Liver (tissue), 9 donors: Measurements from ENCODE around the gene PLCB4. TPM values are rescaled to one million over a fixed set of nuclear protein-coding genes. Genes with fewer than 3 reads are reported as not detected.

Experiments used
- DNase-seq: peaks from one replicate; pipeline ENCODE4 v3.0.0-alpha.2; 2017; ENCODE audit warnings: low spot score
- H3K27ac ChIP-seq, 2 donors: one replicate each; pipeline ENCODE4 v1.7.0; 2013; ENCODE audit warnings: inconsistent platforms in 2 of 2, low read length in 2 of 2, control low read depth in 1 of 2, low read depth in 1 of 2, mild to moderate bottlenecking in 1 of 2
- H3K27me3 ChIP-seq, 4 donors: one replicate each; pipeline versions ENCODE4 v1.6.1 to v1.7.0; 2013; ENCODE audit warnings: low read length in 3 of 4, inconsistent platforms in 1 of 4, mild to moderate bottlenecking in 1 of 4, moderate library complexity in 1 of 4; ENCODE audit not compliant: control insufficient read depth in 4 of 4, insufficient read depth in 4 of 4
- H3K36me3 ChIP-seq, 4 donors: one replicate each; pipeline versions ENCODE4 v1.6.1 to v1.7.0; 2013; ENCODE audit warnings: low read length in 3 of 4, mild to moderate bottlenecking in 3 of 4, low read depth in 1 of 4, moderate library complexity in 1 of 4; ENCODE audit not compliant: control insufficient read depth in 4 of 4, insufficient read depth in 3 of 4
- H3K4me1 ChIP-seq, 4 donors: one replicate each; pipeline versions ENCODE4 v1.6.1 to v1.7.0; 2013; ENCODE audit warnings: low read length in 3 of 4, mild to moderate bottlenecking in 3 of 4, moderate library complexity in 1 of 4; ENCODE audit not compliant: control insufficient read depth in 4 of 4, insufficient read depth in 4 of 4
- H3K4me3 ChIP-seq, 3 donors: one replicate each; pipeline versions ENCODE4 v1.6.1 to v1.7.0; 2013; ENCODE audit warnings: low read length in 3 of 3, control low read depth in 1 of 3, low read depth in 1 of 3, mild to moderate bottlenecking in 1 of 3
- H3K9ac ChIP-seq, 2 donors: one replicate each; pipeline ENCODE4 v1.7.0; 2013; ENCODE audit warnings: low read length in 2 of 2, mild to moderate bottlenecking in 2 of 2, moderate library complexity in 2 of 2, control low read depth in 1 of 2, low read depth in 1 of 2
- H3K9me3 ChIP-seq, 4 donors: one replicate each; pipeline versions ENCODE4 v1.6.1 to v1.7.0; 2013; ENCODE audit warnings: low read length in 3 of 4; ENCODE audit not compliant: control insufficient read depth in 4 of 4
- EGR1 ChIP-seq, 2 donors: IDR thresholded peaks; 2 replicates each; pipeline ENCODE4 v1.6.1; 2016 to 2018; ENCODE audit warnings: antibody characterized with exemption in 2 of 2, low read depth in 2 of 2
- FOXA1 ChIP-seq: IDR thresholded peaks from 2 replicates; pipeline ENCODE4 v1.6.1; 2016; ENCODE audit warnings: antibody characterized with exemption
- FOXA2 ChIP-seq: IDR thresholded peaks from 2 replicates; pipeline ENCODE4 v1.6.1; 2016; ENCODE audit warnings: antibody characterized with exemption
- GABPA ChIP-seq, 2 donors: IDR thresholded peaks in 1 of 2; conservative IDR thresholded peaks in 1 of 2; 2 replicates each; pipeline ENCODE4 v1.6.1; 2016; ENCODE audit warnings: antibody characterized with exemption in 2 of 2, mild to moderate bottlenecking in 1 of 2, moderate library complexity in 1 of 2
- HNF4A ChIP-seq, 2 donors: conservative IDR thresholded peaks; 2 replicates each; pipeline ENCODE4 v1.6.1; 2016; ENCODE audit warnings: antibody characterized with exemption in 2 of 2, mild to moderate bottlenecking in 2 of 2
- HNF4G ChIP-seq: IDR thresholded peaks from 2 replicates; pipeline ENCODE4 v1.6.1; 2016; ENCODE audit warnings: antibody characterized with exemption
- JUND ChIP-seq, 2 donors: IDR thresholded peaks; 2 replicates each; pipeline ENCODE4 v1.6.1; 2016; ENCODE audit warnings: antibody characterized with exemption in 2 of 2
- NR2F2 ChIP-seq: IDR thresholded peaks from 2 replicates; pipeline ENCODE4 v1.6.1; 2016; ENCODE audit warnings: antibody characterized with exemption
- RAD21 ChIP-seq, 2 donors: IDR thresholded peaks; 2 replicates each; pipeline ENCODE4 v1.6.1; 2016; ENCODE audit warnings: antibody characterized with exemption in 2 of 2, mild to moderate bottlenecking in 2 of 2
- RXRA ChIP-seq, 2 donors: IDR thresholded peaks; 2 replicates each; pipeline ENCODE4 v1.6.1; 2017 to 2018; ENCODE audit warnings: antibody characterized with exemption in 2 of 2, mild to moderate bottlenecking in 1 of 2
- SP1 ChIP-seq: IDR thresholded peaks from 2 replicates; pipeline ENCODE4 v1.6.1; 2018; ENCODE audit warnings: antibody characterized with exemption, mild to moderate bottlenecking
- TAF1 ChIP-seq: conservative IDR thresholded peaks from 2 replicates; pipeline ENCODE4 v1.6.1; 2016; ENCODE audit warnings: antibody characterized with exemption, mild to moderate bottlenecking
- YY1 ChIP-seq: IDR thresholded peaks from 2 replicates; pipeline ENCODE4 v1.6.1; 2016; ENCODE audit warnings: antibody characterized with exemption, mild to moderate bottlenecking
- WGBS: extraction: QIAGEN DNeasy Blood & Tissue Kit; methylation state at CpG from one replicate; pipeline ENCODE4 v1.1.7; 2013; 5-methylcytosine and 5-hydroxymethylcytosine counted together
- polyA plus RNA-seq, 2 donors: library from polyadenylated mRNA; stranded (reverse) in 1 of 2; unstranded in 1 of 2; fragments of 200-250 nt in 1 of 2; fragments of >200 nt in 1 of 2; fragmentation: Nextera tagmentation in 1 of 2; extraction: Ambion mirVana in 1 of 2; gene quantifications; one replicate each; pipeline versions ENCODE4 v1.2.1 to v1.2.3, GENCODE V29; 2013 to 2015
- total RNA-seq, 2 donors: library from RNA; depleted of rRNA; stranded (reverse); fragments of >200 nt; gene quantifications; one replicate each; pipeline ENCODE4 v1.2.3, GENCODE V29; 2014
- TF ChIP-seq, protein P1 (sequence below): IDR thresholded peaks from 2 replicates; pipeline ENCODE4 v1.6.1; 2016; ENCODE audit warnings: antibody characterized with exemption, mild to moderate bottlenecking
- TF ChIP-seq, protein P2 (sequence below): fragments of 150-350 bp; IDR thresholded peaks from 2 replicates; pipeline ENCODE4 v1.5.1; 2017; ENCODE audit warnings: improper control_type of control experiment, low read depth, low read length; ENCODE audit not compliant: missing input control
- TF ChIP-seq, protein P3 (sequence below): IDR thresholded peaks from 2 replicates; pipeline ENCODE4 v1.6.1; 2016; ENCODE audit warnings: antibody characterized with exemption
- TF ChIP-seq, protein P4 (sequence below): IDR thresholded peaks from 2 replicates; pipeline ENCODE4 v1.6.1; 2016; ENCODE audit warnings: antibody characterized with exemption
- donor health status: healthy.
- donor health status: healthy.
- donor health status: healthy.
- donor health status: healthy.
- donor health status: healthy.

The PLCB4 gene
- total and polyA plus RNA-seq, 4 donors = 0.14 to 0.67 (median 0.30) TPM

DNA sequence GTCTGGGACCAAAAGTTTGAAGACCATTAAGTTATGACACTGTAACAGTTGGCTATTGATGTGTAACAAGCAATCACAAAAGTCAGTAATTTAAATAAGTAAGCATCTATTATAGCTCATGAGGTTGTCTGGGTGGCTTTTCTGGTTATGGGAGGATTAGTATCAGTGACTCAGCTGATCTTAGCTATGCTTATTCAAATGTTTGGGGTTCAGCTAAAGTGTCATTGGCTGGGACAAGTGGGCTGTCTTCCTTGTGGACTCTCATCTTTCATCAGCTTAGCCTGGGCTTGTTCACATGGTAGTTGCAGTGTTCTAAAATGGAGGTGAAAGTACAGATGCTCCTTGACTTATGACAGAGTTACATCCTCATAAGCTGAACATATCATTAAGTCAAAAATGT is 370.9 kb downstream of the PLCB4 start:
- no peak for DNase-seq
- TF ChIP-seq SP1 (no peak), HNF4A (conservative IDR thresholded peaks at IDR 0.05) (no peak)
- TF ChIP-seq, protein P1, sequence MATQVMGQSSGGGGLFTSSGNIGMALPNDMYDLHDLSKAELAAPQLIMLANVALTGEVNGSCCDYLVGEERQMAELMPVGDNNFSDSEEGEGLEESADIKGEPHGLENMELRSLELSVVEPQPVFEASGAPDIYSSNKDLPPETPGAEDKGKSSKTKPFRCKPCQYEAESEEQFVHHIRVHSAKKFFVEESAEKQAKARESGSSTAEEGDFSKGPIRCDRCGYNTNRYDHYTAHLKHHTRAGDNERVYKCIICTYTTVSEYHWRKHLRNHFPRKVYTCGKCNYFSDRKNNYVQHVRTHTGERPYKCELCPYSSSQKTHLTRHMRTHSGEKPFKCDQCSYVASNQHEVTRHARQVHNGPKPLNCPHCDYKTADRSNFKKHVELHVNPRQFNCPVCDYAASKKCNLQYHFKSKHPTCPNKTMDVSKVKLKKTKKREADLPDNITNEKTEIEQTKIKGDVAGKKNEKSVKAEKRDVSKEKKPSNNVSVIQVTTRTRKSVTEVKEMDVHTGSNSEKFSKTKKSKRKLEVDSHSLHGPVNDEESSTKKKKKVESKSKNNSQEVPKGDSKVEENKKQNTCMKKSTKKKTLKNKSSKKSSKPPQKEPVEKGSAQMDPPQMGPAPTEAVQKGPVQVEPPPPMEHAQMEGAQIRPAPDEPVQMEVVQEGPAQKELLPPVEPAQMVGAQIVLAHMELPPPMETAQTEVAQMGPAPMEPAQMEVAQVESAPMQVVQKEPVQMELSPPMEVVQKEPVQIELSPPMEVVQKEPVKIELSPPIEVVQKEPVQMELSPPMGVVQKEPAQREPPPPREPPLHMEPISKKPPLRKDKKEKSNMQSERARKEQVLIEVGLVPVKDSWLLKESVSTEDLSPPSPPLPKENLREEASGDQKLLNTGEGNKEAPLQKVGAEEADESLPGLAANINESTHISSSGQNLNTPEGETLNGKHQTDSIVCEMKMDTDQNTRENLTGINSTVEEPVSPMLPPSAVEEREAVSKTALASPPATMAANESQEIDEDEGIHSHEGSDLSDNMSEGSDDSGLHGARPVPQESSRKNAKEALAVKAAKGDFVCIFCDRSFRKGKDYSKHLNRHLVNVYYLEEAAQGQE = no peak
- Histone ChIP-seq H3K9me3 (peaks cover 3 to 16% (median 9%) of the 10 kb centered on the region in 4 donors), H3K4me3 (no peak overlapping the region), H3K27me3 (peaks cover 0 to 6% (median 0%) of the 10 kb centered on the region in 4 donors), H3K27ac (no peak overlapping the region), H3K36me3 (no peaks in the 10 kb centered on the region), H3K9ac (no peak overlapping the region), H3K4me1 (no peaks in the 10 kb centered on the region)

DNA sequence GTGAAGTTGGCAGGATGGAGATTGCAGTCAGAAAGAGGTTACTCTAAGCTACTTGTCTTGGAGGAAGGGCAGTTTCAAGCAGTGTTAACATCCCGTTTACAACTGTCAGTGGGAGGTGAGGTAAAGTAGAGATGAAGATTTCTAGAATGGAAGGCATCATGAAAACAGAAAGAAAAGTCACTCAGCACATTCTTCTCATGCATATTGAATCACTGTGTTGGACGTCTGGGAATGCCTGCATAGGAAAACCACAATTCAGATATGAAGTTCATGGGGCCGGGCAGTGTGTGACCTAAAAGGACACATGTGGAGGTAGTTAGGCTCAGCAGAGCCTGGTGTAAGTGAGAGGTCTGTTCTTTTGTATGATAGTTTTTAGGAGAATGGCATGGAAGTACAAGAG is 372.0 kb downstream of the PLCB4 start:
- H3K9ac ChIP-seq = no peak overlapping the region
- no peaks in the 10 kb centered on the region for H3K36me3 ChIP-seq
- no peak overlapping the region for H3K27ac ChIP-seq
- H3K4me1 ChIP-seq = no peaks in the 10 kb centered on the region
- H3K27me3 ChIP-seq = peaks cover 0 to 6% (median 0%) of the 10 kb centered on the region in 4 donors
- no peak for TF ChIP-seq FOXA2
- no peak for TF ChIP-seq FOXA1
- TF ChIP-seq YY1 = no peak
- no peak for TF ChIP-seq RXRA (IDR thresholded peaks at IDR 0.05)
- TF ChIP-seq RAD21 (IDR thresholded peaks at IDR 0.05) = no peak
- TF ChIP-seq HNF4A (conservative IDR thresholded peaks at IDR 0.05) = no peak
- TF ChIP-seq, protein P2, sequence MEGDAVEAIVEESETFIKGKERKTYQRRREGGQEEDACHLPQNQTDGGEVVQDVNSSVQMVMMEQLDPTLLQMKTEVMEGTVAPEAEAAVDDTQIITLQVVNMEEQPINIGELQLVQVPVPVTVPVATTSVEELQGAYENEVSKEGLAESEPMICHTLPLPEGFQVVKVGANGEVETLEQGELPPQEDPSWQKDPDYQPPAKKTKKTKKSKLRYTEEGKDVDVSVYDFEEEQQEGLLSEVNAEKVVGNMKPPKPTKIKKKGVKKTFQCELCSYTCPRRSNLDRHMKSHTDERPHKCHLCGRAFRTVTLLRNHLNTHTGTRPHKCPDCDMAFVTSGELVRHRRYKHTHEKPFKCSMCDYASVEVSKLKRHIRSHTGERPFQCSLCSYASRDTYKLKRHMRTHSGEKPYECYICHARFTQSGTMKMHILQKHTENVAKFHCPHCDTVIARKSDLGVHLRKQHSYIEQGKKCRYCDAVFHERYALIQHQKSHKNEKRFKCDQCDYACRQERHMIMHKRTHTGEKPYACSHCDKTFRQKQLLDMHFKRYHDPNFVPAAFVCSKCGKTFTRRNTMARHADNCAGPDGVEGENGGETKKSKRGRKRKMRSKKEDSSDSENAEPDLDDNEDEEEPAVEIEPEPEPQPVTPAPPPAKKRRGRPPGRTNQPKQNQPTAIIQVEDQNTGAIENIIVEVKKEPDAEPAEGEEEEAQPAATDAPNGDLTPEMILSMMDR = no peak
- TF ChIP-seq, protein P3, sequence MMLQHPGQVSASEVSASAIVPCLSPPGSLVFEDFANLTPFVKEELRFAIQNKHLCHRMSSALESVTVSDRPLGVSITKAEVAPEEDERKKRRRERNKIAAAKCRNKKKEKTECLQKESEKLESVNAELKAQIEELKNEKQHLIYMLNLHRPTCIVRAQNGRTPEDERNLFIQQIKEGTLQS = no peak
- TF ChIP-seq, protein P1 = no peak
- TF ChIP-seq GABPA (IDR thresholded peaks at IDR 0.05 in 1 of 2, conservative IDR thresholded peaks at IDR 0.05 in 1 of 2) = no peak
- no peak for TF ChIP-seq NR2F2
- TF ChIP-seq HNF4G = no peak
- TF ChIP-seq, protein P4, sequence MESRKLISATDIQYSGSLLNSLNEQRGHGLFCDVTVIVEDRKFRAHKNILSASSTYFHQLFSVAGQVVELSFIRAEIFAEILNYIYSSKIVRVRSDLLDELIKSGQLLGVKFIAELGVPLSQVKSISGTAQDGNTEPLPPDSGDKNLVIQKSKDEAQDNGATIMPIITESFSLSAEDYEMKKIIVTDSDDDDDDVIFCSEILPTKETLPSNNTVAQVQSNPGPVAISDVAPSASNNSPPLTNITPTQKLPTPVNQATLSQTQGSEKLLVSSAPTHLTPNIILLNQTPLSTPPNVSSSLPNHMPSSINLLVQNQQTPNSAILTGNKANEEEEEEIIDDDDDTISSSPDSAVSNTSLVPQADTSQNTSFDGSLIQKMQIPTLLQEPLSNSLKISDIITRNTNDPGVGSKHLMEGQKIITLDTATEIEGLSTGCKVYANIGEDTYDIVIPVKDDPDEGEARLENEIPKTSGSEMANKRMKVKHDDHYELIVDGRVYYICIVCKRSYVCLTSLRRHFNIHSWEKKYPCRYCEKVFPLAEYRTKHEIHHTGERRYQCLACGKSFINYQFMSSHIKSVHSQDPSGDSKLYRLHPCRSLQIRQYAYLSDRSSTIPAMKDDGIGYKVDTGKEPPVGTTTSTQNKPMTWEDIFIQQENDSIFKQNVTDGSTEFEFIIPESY = no peak
- no peak for TF ChIP-seq TAF1
- TF ChIP-seq EGR1 (IDR thresholded peaks at IDR 0.05; ENCODE audit: low read depth in 2 of 2) = no peak
- no peak for TF ChIP-seq SP1
- no peak for TF ChIP-seq JUND (IDR thresholded peaks at IDR 0.05)
- no peak for DNase-seq
- H3K9me3 ChIP-seq = peaks cover 3 to 16% (median 9%) of the 10 kb centered on the region in 4 donors
- no peak overlapping the region for H3K4me3 ChIP-seq
- 54% methylated on average over 3 of the region's 3 CpGs for WGBS
